Measurements from ENCODE around the gene LARP1B. TPM values are rescaled to one million over a fixed set of nuclear protein-coding genes. Genes with fewer than 3 reads are reported as not detected.
"Not testable (repeated sequence)": the region's sequence is repeated elsewhere in the genome, so short reads cannot be mapped to it uniquely, and the experiment has no call there.

The LARP1B gene
- total RNA-seq, 1 donor from 2014 or later, result 48.5 TPM

- DNase-seq (ENCODE audit: low read depth), result peak; percentile 72
Measured at GRCh38 chr4:128225148-128225547, 164.0 kb downstream of the LARP1B start.

- DNase-seq (ENCODE audit: low read depth), result peak; percentile 37
Measured at GRCh38 chr4:128227991-128228571, 167.0 kb downstream of the LARP1B start.

DNA sequence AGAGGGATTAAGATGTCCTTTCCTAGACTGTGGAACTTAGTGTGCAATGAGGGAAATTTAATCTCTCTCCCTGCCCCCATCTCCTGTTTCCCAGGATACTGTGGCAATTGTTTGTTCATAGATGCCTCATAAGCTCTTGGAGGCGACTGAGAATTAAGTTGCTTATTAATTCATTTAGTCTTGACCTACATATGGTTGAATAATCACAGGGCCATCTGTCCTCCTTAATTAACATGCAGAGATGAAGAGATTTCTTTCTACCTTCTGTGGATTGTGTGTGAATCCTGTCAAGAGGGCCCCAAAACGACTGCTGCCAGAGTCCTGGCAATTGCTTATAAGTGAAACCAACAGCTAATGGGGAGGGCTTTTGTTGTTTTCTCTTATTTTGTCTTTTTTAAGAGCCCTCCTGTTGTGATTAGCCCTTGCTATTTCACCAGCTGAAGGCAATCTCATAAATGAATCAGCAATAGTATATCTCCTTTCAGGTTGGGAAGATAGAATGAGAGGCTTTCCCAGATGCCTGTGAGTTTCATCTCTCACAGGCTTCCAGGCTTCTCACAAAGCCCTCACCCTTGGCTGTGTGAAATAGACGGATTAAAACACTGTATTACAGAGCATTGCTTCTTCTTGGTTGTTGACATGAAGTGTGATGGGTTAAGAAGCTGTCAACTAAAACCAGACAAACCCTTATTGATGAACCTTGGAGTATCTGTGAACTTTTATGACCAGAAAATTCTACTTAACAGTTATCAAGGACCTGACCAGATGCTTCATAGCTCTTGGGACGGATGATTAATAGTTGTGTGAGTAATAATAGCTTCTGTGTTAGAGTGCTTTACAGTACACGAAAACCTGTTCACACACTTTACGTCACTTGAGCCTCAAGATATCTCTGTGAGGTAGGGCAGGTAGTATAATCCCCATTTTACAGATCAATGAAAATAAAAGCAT lies 168.0 kb downstream of the LARP1B start:
- peak; percentile 72 for DNase-seq (ENCODE audit: low read depth)

- peak; percentile 9 for DNase-seq (ENCODE audit: low read depth)
Measured at GRCh38 chr4:128232719-128233118, 171.6 kb downstream of the LARP1B start.

DNA sequence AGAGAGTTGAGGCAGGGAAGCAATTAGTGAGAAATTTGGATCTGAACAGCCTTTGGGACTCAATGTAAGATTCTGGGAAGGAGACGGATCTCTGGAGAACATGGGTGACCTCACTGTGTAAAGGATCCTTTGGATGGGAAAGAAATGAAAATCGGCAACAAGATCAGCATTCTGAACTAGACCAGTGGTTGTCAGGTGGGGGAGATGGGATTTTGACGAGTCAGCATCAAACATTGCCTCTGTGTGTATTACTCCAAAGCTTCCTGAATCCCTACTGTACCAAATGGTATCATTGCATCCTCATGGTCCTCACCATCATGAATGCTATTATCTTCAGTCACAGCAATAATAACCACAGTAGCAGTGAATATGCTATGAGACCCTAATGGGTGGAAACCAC lies 173.7 kb downstream of the LARP1B start:
- no peak for DNase-seq (ENCODE audit: low read depth)

GRCh38 chr4:128241019-128241418 lies 179.9 kb downstream of the LARP1B start:
- DNase-seq (ENCODE audit: low read depth), result no peak

DNA sequence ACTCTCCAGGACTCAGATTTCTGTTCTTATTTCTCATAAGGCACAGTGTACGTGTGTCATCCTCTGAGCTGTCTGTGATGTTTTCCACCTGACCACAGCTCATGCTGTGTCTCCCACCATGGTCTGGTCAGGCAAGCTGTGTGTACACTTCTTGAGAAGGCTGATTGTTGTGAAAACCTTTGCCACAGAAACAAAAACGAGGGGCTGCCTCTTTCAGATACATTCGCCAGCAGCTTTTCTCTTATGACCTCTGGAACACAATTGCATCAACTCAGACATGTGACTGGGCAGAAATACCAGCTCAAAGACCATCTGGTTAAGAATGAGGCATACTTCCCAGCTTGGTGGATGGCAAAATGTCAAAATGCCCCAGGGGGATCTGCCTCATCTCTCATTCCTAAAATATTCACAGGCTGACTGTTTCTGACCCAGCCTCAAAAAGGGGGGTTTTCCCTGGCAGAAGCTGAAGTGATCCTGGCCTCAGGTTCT lies 180.4 kb downstream of the LARP1B start:
- peak; percentile 95 for DNase-seq (ENCODE audit: low read depth)

DNA sequence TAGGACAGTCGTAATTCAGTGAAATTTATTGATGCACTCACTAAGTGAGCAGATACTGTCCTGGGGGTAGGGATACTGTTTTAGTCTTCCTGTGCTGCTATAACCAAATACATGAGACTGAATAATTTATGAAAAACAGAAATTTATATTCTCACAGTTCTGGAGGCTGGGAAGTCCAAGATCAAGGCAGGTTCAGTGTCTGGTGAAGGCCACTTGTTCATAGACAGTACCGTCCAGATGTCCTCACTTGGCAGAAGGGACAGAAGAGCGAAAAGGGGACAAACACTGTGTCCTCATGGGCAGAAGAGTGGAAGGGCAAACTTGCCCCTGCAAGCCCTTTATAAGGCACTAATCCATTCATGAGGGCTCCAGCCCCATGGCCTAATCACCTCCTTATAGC lies 180.9 kb downstream of the LARP1B start:
- DNase-seq (ENCODE audit: low read depth), result no peak

DNA sequence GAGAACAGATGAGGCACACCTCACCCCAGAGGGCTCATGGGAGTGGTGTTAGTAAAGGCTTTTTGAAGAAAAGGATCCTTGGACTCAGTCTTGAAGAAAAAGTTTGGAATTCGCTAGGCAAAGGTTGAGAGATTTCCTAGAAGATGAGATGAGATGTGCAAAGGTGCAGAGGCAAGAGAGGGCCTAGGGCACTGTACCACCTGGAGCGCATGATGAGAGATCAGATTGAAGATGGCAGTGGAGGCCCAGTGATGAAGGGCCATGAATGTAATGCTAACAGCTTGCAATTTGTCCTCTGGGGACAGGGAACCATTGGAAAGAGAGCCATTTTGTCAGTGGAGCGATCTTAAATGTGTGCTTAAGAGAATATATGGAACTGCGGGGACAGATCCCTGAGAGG lies 181.5 kb downstream of the LARP1B start:
- DNase-seq (ENCODE audit: low read depth), result no peak

- no peak for DNase-seq (ENCODE audit: low read depth)
Measured at GRCh38 chr4:128244379-128244778, 183.3 kb downstream of the LARP1B start.

GRCh38 chr4:128245391-128245790 lies 184.3 kb downstream of the LARP1B start:
- DNase-seq (ENCODE audit: low read depth), result not testable (repeated sequence)

DNA sequence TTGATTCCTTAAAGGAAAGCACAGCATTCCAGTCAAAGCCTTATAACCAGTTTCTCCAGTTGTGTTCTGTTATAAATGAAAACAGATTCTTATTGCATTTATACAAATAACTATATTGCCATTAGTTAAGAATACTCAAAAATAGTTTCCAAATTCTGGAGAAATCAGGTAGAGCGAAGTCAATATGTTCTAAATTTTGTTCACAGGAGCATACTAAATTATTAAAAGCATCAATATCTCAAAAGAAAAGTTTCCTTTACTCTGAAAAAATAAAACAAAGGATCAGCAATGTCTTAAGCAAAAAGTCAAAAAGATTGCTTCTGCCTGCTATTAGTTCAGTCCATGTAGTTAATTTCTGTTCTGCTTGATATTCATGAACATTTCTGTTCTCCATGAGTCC lies 186.8 kb downstream of the LARP1B start:
- no peak for DNase-seq (ENCODE audit: low read depth)

GRCh38 chr4:128249787-128250668 lies 188.9 kb downstream of the LARP1B start:
- no peak for DNase-seq (ENCODE audit: low read depth)

DNA sequence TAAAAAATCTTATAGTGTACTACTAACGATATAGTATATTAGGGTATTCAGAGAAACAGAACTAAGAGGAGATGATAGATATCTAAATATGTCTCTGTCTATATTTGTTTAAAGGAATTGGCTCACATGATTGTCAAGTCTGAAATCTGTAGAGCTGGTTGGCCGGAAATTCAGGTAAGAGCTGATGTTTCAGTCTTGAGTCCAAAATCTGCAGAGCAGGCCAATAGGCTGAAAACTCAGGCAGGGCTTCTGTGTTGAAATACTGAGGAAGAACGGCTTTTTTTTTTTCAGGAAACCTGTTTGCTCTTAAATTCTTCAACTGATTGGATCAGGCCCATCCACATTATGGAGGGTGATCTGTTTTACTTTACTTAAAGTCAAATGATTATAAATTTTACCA lies 194.8 kb downstream of the LARP1B start:
- no peak for DNase-seq (ENCODE audit: low read depth)

DNA sequence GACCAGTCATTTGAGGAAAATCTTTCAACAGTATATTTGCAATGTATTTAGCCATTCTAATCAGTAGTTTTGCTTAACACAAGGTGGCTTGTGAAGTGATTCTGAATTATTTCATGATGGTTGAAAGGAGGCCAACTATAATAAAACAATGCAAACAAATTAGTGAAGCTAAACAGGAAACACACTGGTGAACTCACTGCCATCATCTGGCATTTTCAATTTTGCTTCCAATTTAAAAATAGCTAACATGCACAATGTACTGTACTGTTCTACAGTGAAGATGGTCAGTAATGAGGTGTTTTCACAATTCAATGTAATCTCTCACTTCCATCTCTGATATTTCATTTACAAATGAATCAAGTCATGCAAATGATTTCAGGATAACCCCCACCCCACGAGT lies 195.4 kb downstream of the LARP1B start:
- no peak for DNase-seq (ENCODE audit: low read depth)

GRCh38 chr4:128258166-128258565 lies 197.1 kb downstream of the LARP1B start:
- not testable (repeated sequence) for DNase-seq (ENCODE audit: low read depth)

DNA sequence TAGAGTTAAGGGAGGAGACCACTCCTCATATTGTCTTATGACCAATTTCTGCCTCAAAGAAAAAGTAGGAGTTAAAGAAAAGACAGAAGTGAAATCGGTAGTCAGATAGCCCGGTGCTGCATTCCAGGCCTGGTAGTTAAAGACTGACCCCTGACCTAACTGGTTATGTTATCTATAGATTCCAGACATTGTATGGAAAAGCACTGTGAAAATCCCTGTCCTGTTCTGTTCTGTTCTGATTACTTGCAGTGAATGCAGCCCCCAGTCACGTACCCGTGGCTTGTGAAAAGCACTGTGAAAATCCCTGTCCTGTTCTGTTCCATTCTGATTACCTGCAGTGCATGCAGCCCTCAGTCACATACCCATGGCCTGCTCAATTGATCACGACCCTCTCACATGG lies 198.8 kb downstream of the LARP1B start:
- DNase-seq (ENCODE audit: low read depth), result not testable (repeated sequence)

Other genes with a start within 250 kb of the LARP1B start
- gene PLK4, start 180.4 kb upstream of the LARP1B start, total RNA-seq, result 2.7 and 11.3 TPM in 2 replicates
- gene MFSD8, start 96.1 kb upstream of the LARP1B start, total RNA-seq, result 12.9 and 20.7 TPM in 2 replicates
- gene ABHD18, start 95.9 kb upstream of the LARP1B start, total RNA-seq, result 15.1 and 17.0 TPM in 2 replicates
- gene PGRMC2, start 226.5 kb downstream of the LARP1B start, total RNA-seq, result 30.9 and 289 TPM in 2 replicates

Data from renal cortical epithelial cell (primary cell).